D721Med (cell line): Measurements from ENCODE around the gene FIGNL1.

Source experiments
- DNase-seq: peaks from one replicate; pipeline ENCODE4 v3.0.0; 2011; ENCODE audit warnings: low spot score; ENCODE audit not compliant: insufficient read length
- FAIRE-seq: peaks from 2 replicates; lab custom pipeline; 2011; peaks lifted over from hg19 to GRCh38; lab: Jason Lieb, UNC
- TF ChIP-seq, protein P1 (sequence below): IDR thresholded peaks from 2 replicates; pipeline ENCODE4 v1.5.1; 2012; ENCODE audit warnings: mild to moderate bottlenecking, control low read depth; ENCODE audit not compliant: insufficient read depth; ENCODE audit errors: missing control alignments

Gene FIGNL1

DNA sequence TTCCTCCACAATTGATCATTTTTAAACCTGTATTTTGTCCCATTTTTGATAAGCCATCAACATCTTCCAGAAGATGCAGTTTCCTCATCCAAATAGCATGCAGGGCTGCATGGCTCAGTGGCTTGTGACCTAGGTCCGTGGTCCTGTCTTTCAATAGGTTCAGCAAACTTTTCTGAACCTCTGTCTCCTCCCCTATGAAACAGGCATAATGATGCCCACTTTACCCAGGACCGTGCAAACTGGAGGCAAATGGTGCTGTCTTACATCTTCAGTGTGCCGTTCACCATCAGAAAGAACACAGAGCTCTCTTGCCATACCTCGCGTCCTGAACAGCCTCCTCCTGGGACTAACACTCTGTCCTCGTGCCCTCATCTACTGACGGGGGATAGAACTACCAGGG lies 22.3 kb upstream of the FIGNL1 start:
- DNase-seq (no peak), FAIRE-seq (no peak)
- TF ChIP-seq, protein P1, sequence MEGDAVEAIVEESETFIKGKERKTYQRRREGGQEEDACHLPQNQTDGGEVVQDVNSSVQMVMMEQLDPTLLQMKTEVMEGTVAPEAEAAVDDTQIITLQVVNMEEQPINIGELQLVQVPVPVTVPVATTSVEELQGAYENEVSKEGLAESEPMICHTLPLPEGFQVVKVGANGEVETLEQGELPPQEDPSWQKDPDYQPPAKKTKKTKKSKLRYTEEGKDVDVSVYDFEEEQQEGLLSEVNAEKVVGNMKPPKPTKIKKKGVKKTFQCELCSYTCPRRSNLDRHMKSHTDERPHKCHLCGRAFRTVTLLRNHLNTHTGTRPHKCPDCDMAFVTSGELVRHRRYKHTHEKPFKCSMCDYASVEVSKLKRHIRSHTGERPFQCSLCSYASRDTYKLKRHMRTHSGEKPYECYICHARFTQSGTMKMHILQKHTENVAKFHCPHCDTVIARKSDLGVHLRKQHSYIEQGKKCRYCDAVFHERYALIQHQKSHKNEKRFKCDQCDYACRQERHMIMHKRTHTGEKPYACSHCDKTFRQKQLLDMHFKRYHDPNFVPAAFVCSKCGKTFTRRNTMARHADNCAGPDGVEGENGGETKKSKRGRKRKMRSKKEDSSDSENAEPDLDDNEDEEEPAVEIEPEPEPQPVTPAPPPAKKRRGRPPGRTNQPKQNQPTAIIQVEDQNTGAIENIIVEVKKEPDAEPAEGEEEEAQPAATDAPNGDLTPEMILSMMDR, result no peak

DNA sequence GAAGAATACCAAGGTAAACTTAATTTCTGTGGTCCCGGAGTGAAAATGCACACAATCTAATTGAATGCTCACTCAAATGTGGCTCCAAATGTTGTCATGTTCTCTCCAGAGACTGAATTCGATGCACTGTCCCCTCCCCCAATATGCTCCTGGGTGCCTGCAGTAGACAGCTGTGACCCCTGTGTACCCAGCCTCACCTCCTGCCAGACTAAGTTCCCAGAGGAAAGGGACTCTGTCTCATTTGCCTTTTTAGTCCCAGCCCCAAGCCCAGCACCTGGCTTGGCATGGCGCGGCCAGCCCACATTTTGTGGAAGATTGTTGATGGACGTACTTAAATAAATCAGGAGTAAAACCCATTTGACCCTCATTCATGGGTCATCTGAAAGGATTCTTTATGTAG lies 21.8 kb upstream of the FIGNL1 start:
- FAIRE-seq (no peak), DNase-seq (no peak)
- TF ChIP-seq, protein P1, result no peak

DNA sequence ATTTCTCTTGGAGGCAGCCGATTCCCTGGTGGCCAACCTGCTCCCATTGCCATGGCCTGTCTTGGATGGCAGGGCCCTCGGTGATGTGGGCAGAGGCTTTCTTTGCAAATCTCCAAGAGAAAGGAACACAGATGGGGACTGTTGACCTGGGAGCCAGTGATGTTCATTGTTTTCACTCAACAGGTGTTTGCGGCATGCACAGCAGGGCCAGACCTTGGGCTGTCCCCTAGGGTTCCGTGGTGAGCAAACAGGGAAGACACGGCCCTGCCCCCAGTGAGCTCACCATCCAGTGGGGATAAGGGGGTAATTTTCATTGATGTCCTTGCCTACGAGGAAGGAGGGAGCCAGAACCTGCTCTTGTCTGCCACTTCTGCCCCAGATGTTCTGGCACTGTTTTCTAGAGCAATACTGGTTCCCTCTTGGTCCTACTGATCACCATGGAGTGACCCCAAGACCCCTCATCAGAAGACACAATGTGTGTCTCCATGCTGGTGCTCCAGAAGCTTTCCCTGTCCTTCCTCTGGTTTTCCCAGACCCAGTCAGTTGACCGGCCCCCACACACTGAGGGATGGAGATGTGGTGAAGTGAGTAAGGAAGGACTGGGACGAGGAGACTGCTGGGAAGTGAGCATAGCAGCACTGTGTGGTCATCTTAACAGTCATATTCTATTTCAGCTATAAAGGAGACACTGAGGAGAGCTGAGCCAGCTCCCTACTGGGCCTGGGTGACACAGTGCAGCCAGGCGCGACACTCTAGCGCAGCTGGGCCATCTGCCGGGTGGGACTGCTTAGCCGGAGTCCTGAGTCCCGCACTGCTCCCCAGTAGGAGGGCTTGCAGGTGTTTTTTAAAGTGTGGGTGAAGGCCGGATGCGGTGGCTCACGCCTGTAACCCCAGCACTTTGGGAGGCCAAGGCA lies 20.4 kb upstream of the FIGNL1 start:
- DNase-seq (no peak), FAIRE-seq (no peak)
- TF ChIP-seq, protein P1, result no peak

DNA sequence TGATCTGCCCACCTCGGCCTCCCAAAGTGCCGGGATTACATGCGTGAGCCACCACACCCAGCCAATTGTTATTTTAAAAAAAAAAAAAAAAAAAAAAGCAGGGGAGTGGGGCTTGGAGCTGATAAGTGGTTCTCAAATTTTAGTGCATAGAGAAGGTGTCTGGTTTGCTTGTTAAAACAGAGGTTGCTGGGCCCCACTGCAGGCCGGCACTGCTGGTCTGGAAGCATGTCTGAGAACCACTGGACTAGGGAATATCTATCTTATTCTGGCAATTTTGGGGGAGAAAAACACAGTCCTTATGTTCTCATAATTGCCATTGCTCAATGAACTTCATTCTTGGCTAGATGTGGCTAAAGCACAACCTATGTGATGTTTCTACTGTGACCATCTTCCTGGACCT lies 19.0 kb upstream of the FIGNL1 start:
- TF ChIP-seq, protein P1, result no peak
- DNase-seq (no peak), FAIRE-seq (no peak)

DNA sequence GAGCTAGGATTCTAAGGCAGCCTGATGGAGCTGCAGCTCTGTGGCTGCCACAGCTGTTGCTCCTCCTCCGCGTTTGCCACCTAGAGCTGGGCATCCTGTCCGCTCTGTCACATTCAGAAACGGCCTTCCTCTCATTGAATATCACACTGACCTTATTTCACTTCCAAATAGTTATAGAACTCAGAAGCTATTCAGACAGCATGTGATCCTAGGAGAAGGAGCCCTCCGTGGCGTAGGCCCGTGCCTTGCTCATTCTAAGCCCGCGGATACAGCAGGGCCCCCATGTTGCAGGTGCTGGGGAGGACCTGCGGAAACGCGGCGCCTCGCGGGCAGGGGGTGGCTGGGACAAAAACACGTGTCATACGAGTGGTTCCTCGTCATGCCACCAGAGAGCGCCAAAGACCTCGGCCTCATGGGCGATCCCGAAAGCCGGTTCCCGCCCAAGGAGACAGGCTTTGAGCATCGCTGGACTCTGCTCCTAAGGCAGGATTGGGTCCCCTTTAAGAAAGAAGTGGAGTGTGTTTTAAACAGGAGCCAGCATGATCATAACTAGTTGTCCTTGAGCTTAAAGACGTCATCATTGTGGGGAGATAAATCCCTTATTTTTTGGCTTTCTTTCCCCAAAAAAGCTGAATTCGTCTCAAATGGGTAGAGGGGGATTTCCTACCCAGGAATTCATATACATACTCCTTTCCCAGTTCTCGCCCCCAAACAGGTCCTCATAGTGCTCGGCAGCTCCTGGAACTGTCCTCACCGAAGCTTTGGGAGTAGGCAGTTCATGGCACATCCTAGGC lies 17.9 kb upstream of the FIGNL1 start:
- FAIRE-seq (no peak), DNase-seq (no peak)
- TF ChIP-seq, protein P1, result peak; percentile 95

DNA sequence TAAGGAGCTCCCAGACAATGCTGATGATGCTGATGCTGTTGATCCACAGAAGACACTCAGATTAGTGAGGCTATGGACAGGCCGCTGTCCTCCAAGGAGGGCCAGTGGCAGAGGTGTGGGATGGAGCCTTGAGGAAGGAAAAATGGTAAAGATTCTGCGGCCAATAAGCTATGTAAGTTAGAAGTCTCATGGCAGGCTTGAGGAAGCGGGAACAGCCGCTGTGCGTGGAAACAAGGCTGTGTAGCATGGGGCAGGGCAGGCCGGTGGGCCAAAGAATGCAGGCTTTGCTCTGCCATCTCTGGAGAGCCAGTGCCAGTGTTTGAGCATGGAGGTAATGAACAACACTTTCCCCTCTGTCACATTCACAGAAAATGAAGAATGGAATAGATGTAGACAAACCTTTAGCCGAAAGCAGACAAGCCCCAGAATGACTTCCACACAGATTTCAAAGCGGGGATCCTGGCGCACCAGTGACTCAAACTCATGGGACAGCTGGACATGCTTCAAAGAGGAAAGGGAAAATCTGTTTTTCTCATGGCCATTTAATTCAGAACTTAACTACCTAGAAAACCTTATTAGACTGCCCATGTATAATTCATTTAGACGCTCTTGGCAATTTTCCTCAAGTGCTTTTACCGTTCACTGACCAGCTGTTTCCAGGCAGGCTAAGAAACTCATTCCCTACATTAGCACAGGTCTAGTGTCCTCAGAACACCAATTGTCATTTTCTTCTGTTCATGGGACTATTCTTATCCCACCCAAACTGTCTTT lies 16.9 kb upstream of the FIGNL1 start:
- no peak for DNase-seq
- FAIRE-seq, result no peak
- TF ChIP-seq, protein P1, result no peak
